SJSA1 (cell line): ENCODE measurements around the gene VPS26B. TPM values are rescaled to one million over a fixed set of nuclear protein-coding genes. Genes with fewer than 3 reads are reported as not detected.
"Not testable (repeated sequence)": the region's sequence is repeated elsewhere in the genome, so short reads cannot be mapped to it uniquely, and the experiment has no call there.

Source experiments
- DNase-seq, 2 experiments: peaks; one replicate each; pipeline ENCODE4 v3.0.0-alpha.2; 2015 to 2020; ENCODE audit warnings: low spot score in 2 of 2, low read depth in 1 of 2
- H3K27ac ChIP-seq: fragments of 250-450 bp; sonication (Bioruptor Pico); 2 replicates; pipeline ENCODE4 v1.5.1; 2020; ENCODE audit warnings: mild to moderate bottlenecking, moderate library complexity
- H3K27me3 ChIP-seq: fragments of 250-450 bp; sonication (Bioruptor Pico); replicated peaks from 2 replicates; pipeline ENCODE4 v1.5.1; 2020; ENCODE audit warnings: mild to moderate bottlenecking, moderate library complexity
- H3K36me3 ChIP-seq: fragments of 250-450 bp; sonication (Bioruptor Pico); 2 replicates; pipeline ENCODE4 v1.5.1; 2020; ENCODE audit warnings: mild to moderate bottlenecking
- H3K4me1 ChIP-seq: fragments of 250-450 bp; sonication (Bioruptor Pico); replicated peaks from 2 replicates; pipeline ENCODE4 v1.6.1; 2021; ENCODE audit warnings: mild to moderate bottlenecking
- H3K4me3 ChIP-seq: fragments of 250-450 bp; sonication (Bioruptor Pico); 2 replicates; pipeline ENCODE4 v1.5.1; 2020; ENCODE audit warnings: mild to moderate bottlenecking
- H3K9me3 ChIP-seq: fragments of 250-450 bp; sonication (Bioruptor Pico); replicated peaks from 2 replicates; pipeline ENCODE4 v1.5.1; 2020; ENCODE audit warnings: mild to moderate bottlenecking
- total RNA-seq: library from RNA; depleted of rRNA; stranded (reverse); fragments of >200 nt; shearing (Covaris generic); gene quantifications from 2 replicates; pipeline ENCODE4 v1.2.3, GENCODE V29; 2014

VPS26B gene
- total RNA-seq, 1 experiment from 2014 or later: 17.8 TPM

DNA sequence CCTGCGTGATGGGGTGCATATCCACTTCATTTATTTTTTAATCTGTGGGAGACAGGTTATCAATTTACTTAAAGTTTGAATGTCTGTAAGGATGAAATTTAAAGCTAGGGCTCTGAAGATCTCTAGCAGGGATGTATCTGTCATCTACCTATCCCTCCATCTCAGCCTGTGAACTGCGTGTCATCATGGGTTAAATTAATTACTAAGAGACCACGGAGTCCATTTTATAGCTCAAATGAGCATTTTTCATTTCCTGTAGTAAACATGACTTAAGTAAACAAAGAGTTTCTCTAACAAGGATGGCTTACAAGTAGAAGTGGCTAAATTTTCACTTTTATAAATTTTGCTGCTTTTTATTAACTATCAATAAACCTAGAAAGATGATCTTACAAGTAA lies 48.8 kb downstream of the VPS26B start:
- H3K27me3 ChIP-seq: peaks cover 21% of the 10 kb centered on the region
- DNase-seq: no peak
- H3K4me1 ChIP-seq: no peaks in the 10 kb centered on the region

DNA sequence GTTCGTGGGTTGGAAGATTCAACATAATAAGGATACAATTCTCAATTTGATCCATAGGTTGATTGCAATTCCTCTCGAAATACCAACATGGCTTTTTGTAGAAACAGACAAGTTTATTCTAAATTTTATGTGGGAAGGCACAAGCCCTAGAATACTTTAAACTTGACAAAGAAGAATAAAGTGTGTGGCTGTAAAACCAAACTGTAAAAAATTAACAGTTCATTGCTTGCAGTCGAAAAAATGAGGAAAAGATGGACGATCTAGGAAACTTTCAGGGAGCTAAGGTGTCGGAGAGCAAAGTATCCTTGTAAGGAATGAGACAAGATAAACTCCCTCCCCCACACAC lies 50.7 kb downstream of the VPS26B start:
- no peaks in the 10 kb centered on the region for H3K9me3 ChIP-seq
- H3K4me1 ChIP-seq: no peaks in the 10 kb centered on the region
- no peak overlapping the region for H3K27ac ChIP-seq
- DNase-seq: no peak
- H3K36me3 ChIP-seq: no peaks in the 10 kb centered on the region
- H3K4me3 ChIP-seq: no peak overlapping the region
- H3K27me3 ChIP-seq: peaks cover 27% of the 10 kb centered on the region

More for the DNA sequence above, 48.8 kb downstream of the VPS26B start:
- Histone ChIP-seq H3K36me3 (no peaks in the 10 kb centered on the region), H3K27ac (no peak overlapping the region), H3K9me3 (no peaks in the 10 kb centered on the region), H3K4me3 (no peak overlapping the region)

DNA sequence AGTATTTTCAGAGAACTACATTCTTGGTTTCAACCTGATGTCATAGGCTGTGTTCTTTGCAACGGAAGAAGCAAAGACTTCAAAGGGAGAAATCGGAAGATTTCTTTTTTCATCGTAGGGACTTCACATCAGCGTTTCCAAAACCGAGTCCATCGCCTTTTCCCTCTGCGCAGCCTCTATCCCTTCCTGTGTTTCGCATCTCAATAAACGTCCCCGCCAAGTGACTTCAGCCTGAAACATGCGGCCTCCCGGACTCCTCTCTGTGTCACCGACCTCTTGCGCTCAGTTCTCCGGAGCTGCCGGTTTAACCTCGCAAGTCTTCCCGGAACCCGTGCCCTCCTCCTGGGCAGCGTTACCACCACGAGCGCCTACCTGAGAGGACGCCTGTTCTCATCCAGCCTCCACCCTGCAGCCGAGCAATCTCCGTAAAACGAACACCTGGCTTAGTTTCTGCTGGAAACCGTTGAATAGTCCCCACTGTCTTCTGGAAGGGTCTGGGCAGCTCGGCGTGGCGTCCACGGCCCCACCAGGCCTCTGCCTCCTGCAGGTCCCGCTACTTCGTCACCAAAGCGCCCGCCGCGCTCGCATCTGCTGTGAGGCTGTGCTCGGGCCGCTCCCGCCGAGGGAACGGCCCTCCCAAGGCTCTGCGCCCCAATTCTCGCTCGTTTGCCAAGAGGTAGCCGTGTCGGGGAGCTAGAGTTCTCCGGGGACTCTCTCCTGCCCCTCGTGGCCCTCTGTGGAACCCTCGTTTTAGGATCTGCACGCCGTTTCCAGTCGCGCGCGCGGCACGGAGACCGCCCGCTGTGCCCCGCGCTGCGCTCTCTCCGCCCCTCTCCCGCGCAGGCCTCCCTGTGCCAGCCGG lies 51.3 kb downstream of the VPS26B start, which contains the start of gene GLB1L3:
GLB1L3 (plus strand) TSS at position 846 of the 862 bp plus-strand sequence. CDS start 362 bp downstream, outside the sequence.
- H3K27me3 ChIP-seq: peaks cover 29% of the 10 kb centered on the region
- no peak for DNase-seq

DNA sequence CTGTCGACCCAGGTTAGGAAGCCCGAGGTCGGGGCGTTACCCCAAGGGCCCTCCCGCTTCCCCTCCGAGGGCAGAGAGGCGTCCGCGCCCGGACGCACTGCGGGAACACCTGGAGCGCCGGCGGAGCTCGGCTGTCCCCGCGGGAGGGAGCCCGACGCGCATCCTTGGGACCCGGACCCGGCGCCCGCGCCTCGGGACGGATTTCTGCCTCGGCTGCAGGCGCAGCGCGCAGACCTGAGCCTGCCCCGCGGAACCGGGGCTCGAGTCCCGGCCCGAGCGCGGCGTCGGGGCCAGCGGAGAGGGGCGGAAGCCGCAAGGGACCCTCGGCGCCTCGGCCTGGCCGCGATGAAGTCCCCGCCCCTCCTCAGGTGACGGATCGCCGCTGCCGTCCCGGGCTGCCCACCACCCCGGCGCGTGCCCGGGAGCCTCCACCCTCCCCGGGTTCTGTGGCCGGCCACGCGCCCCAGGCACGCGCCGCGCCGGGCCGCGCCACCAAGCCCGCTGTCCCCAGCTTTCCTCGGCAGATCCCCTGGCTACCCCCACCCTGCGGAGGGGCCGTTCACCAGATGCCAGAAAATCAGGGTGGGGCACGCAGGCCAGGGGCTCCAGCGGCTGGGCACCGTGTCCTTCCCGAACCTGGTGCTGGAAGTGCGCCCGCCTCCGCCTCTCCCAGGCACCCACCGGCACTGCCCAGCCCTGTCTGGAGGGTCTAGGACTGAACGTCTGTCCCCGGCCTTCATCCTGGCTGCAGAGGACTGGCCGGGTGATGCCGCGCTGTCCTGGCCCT lies 52.1 kb downstream of the VPS26B start:
- H3K27ac ChIP-seq: no peak overlapping the region
- no peaks in the 10 kb centered on the region for H3K36me3 ChIP-seq
- H3K27me3 ChIP-seq: peaks cover 29% of the 10 kb centered on the region
- no peak overlapping the region for H3K4me3 ChIP-seq
- H3K4me1 ChIP-seq: no peaks in the 10 kb centered on the region
- H3K9me3 ChIP-seq: no peaks in the 10 kb centered on the region
- no peak for DNase-seq

More for the DNA sequence above, 51.3 kb downstream of the VPS26B start, which contains the start of gene GLB1L3:
- no peaks in the 10 kb centered on the region for H3K36me3 ChIP-seq
- no peak within 1 kb of the TSS for H3K4me3 ChIP-seq
- H3K27ac ChIP-seq: no peak within 1 kb of the TSS
- no peaks in the 10 kb centered on the region for H3K4me1 ChIP-seq
- no peaks in the 10 kb centered on the region for H3K9me3 ChIP-seq

DNA sequence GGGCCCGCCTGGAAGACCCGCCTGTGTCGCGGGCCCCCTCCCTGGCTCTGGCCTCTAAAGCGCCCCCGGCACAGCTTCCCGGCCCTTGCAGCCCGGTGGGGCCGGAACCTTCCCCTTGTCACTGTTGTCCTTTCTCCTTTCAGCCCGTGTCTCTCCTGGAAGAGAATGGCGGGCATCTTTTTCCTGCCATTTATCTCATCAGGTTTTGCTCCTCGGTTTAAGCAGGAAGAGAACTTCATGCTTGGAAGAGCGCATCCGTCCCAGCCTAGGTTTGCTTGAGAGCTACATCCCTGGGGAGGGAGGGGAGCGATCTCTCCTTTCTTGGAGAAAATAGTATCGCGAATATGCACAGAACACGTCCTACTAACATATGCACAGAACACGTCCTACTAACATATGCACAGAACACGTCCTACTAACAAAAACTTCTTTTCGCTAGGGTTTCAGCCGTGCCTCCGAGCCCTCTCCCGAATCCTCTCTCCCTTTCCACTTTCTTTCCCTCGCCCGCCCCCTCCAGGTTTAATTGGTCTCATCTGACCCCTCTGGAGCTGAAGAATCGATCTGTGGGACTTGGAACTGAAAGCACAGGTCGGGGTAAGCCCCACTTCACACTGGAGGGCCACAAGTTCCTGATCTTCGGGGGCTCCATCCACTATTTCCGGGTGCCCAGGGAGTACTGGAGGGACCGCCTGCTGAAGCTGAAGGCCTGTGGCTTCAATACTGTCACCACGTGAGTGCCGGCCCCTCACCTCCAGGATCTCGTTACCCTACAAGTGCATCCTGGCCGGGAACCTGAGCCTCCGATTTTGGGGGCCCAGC lies 52.9 kb downstream of the VPS26B start:
- Histone ChIP-seq H3K9me3 (no peaks in the 10 kb centered on the region), H3K27me3 (peaks cover 29% of the 10 kb centered on the region)

DNA sequence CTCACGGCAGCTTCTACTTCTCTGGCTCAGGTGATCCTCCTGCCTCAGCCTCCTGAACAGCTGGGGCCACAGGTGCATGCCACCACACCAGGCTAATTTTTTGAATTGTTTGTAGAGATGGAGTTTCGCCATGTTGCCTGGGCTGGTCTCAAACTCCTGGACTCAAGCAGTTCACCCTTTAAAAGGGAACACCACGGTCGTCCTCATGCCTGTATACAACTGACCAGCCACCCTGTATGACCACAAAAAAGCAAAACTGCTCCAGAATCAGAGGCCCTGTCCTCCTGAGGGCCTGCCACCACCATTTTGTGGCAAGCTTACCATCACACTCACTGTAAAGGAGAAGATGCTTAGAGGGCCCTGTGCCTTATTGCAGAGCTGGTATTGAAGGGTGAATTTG lies 53.9 kb downstream of the VPS26B start:
- no peaks in the 10 kb centered on the region for H3K36me3 ChIP-seq
- peaks cover 29% of the 10 kb centered on the region for H3K27me3 ChIP-seq
- H3K9me3 ChIP-seq: no peaks in the 10 kb centered on the region

More for the DNA sequence above, 52.9 kb downstream of the VPS26B start:
- no peaks in the 10 kb centered on the region for H3K4me1 ChIP-seq
- no peak overlapping the region for H3K4me3 ChIP-seq
- H3K27ac ChIP-seq: no peak overlapping the region
- no peak for DNase-seq
- no peaks in the 10 kb centered on the region for H3K36me3 ChIP-seq

DNA sequence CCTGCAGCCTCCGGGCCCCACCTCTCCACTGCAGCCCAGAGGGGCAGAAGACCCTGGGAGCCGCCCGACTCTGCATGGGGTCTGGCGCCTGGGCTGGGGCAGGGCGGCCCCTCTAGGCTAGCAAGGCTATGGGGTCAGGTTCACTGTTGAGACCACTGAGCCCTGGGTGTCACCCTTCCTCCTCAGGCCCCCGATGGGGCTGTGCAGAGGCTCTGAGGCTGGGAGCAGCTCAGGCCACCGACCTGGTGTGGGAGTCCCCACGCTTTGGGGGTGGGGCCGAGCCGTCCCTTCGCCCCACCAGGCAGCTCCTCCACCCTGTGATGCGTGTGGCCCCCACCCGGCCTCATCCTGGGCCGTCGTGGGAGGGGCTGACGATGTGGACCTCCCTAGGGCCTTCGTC lies 57.2 kb downstream of the VPS26B start:
- not testable (repeated sequence) for H3K9me3 ChIP-seq, H3K4me1 ChIP-seq, DNase-seq, H3K36me3 ChIP-seq, H3K4me3 ChIP-seq, H3K27ac ChIP-seq
- H3K27me3 ChIP-seq: peaks cover 14% of the 10 kb centered on the region

More for the DNA sequence above, 53.9 kb downstream of the VPS26B start:
- Histone ChIP-seq H3K27ac (no peak overlapping the region), H3K4me3 (no peak overlapping the region), H3K4me1 (no peaks in the 10 kb centered on the region)
- no peak for DNase-seq

DNA sequence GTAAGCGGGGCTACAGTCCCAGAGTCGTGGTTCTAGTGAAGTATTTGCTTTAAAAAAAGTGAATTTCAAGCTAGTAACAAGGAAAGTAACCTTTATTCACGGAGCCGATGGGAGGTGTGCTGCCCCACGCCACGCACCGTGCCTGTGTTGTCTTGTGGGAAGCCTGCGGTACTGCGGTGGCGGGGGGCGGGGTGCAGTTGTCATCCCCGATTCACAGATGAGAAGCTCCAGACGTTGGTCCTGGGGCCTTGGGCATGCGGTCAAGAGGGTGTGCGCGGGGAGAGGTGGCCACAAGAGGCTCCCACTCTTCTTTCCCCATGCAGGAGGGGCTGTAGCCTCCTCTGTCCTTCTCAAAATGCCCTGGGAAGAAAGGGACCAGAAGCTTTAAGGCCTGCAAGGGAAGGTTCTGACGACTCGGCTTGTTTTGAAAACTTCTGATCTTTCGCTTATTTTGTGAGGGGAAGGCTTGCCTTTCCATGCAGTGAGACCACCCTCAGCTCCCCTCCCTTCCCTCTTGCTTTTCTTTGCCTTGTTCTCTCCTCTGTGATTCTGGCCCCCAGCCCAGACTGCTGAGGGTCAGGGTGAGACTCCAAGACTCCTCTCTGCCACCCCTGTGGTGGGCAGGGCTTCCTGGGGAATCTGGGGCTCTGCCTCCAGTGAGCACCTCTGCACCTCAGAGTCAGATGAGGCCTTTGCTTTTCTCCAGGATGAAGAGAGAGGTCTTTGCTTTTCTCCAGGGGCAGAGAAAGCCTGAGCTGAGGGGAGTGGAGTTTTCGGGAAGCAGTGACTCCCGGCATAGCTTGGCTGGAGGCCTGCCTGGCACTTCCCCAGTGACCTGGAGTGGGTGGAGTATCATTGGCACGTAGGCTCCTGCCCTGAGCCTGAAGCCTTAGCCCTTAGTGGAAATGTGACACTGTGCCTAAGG lies 57.9 kb downstream of the VPS26B start:
- H3K4me1 ChIP-seq: no peaks in the 10 kb centered on the region
- no peak for DNase-seq
- no peak overlapping the region for H3K27ac ChIP-seq
- no peaks in the 10 kb centered on the region for H3K9me3 ChIP-seq
- H3K4me3 ChIP-seq: no peak overlapping the region
- no peaks in the 10 kb centered on the region for H3K36me3 ChIP-seq
- H3K27me3 ChIP-seq: peaks cover 8% of the 10 kb centered on the region; the same call in 1 of the 2 replicates

DNA sequence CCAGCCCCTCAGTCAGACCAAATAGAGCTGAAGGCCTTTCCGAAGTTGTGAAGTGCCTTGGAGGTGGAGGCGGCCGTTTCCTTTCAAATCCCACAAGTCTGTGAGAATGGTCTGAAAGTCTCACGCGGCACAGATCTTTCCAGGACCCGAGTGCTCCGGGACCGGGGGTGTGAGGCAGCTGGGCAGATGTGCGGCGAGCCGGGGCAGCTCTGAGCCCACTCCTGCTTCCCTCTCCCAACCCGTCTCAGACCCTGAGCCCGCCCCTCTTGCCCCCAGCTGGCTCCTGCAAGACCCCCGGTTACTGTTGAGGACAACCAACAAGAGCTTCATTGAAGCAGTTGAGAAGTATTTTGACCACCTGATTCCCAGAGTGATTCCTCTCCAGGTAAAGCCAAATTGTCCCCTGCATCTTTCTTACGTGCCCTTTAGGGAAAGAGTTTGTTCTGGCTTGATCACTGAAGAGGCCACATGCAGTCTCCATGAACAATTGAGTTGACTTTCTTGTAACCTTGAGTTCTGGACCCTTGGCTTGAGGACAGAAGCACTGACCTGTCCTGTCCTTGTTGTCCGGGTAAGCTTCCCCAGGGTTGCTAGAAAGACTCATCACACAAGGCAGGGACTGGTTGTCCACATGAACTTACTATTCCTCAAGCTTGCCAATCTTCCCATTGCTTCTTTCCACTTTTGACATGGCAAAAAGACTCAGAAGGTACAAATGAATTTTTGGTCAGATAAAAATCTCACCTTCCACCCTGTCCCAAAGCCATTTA lies 59.2 kb downstream of the VPS26B start:
- H3K4me3 ChIP-seq: no peak overlapping the region

DNA sequence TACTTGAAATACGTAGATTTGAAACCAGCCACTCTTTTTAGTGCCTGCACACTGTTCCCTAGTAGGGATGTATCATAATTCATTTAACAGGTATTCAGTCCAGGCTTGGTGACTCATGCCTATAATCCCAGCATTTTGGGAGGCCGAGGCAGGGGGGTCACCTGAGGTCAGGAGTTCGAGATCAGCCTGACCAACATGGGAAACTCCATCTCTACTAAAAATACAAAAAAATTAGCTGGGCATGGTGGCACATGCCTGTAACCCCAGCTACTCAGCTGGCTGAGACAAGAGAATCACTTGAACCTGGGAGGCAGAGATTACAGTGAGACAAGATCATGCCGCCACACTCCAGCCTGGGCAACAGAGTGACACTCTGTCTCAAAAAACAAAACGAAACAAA lies 59.9 kb downstream of the VPS26B start:
- not testable (repeated sequence) for H3K9me3 ChIP-seq, H3K27me3 ChIP-seq, H3K4me3 ChIP-seq, DNase-seq, H3K4me1 ChIP-seq, H3K27ac ChIP-seq, H3K36me3 ChIP-seq

More for the DNA sequence above, 59.2 kb downstream of the VPS26B start:
- no peak for DNase-seq
- no peaks in the 10 kb centered on the region for H3K9me3 ChIP-seq
- peaks cover 6% of the 10 kb centered on the region; the same call in 1 of the 2 replicates for H3K27me3 ChIP-seq
- H3K36me3 ChIP-seq: no peaks in the 10 kb centered on the region
- no peaks in the 10 kb centered on the region for H3K4me1 ChIP-seq
- H3K27ac ChIP-seq: no peak overlapping the region

DNA sequence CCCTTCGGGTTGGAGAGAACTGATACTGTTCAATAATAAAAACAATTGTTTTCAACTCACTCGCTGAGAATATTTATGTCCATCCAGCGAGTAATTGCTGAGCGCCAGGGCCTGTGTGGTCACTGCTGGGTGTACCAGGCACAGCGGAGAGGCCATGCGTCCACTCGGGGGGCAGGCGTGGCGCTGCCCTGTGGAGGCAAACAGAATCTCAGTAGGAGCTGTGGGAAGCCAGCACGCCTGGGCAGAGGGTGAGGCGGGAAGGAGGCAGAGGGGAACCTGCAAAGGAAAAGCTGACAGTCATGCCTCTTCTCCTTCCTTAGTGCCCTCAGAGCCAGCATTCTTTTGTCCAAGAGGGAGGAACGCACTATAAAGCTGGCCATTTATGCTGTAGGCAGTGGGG lies 63.1 kb downstream of the VPS26B start:
- no peak for DNase-seq
- H3K27me3 ChIP-seq: no peaks in the 10 kb centered on the region
- no peaks in the 10 kb centered on the region for H3K9me3 ChIP-seq
- H3K4me1 ChIP-seq: no peaks in the 10 kb centered on the region
- no peak overlapping the region for H3K27ac ChIP-seq
- H3K4me3 ChIP-seq: no peak overlapping the region
- no peaks in the 10 kb centered on the region for H3K36me3 ChIP-seq

DNA sequence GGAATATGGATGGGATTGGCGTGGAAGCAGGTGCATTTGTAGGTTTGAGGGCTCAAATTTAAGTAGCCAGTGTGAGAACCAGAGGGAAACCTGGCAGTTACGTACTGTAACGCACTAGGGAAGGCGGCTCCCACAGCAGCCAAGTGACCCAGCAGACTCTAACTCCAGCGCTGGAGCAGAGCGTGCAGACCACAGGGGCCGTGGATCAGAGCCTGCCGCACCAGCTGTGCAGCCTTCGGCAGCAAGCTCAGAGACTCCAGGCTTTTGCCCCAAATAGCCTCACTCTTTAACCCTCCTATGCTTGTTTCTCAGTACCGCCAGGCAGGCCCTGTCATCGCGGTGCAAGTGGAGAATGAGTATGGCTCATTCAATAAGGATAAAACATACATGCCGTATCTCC lies 64.0 kb downstream of the VPS26B start:
- H3K4me1 ChIP-seq: no peaks in the 10 kb centered on the region
- no peaks in the 10 kb centered on the region for H3K9me3 ChIP-seq
- no peaks in the 10 kb centered on the region for H3K27me3 ChIP-seq
- no peak for DNase-seq
- H3K4me3 ChIP-seq: no peak overlapping the region
- no peak overlapping the region for H3K27ac ChIP-seq
- H3K36me3 ChIP-seq: no peaks in the 10 kb centered on the region
